ENCODE data around the gene PGM1. TPM values are rescaled to one million over a fixed set of nuclear protein-coding genes. Genes with fewer than 3 reads are reported as not detected.

PGM1 gene
- total RNA-seq, 1 experiment from 2014 or later: 54.6 TPM

DNA sequence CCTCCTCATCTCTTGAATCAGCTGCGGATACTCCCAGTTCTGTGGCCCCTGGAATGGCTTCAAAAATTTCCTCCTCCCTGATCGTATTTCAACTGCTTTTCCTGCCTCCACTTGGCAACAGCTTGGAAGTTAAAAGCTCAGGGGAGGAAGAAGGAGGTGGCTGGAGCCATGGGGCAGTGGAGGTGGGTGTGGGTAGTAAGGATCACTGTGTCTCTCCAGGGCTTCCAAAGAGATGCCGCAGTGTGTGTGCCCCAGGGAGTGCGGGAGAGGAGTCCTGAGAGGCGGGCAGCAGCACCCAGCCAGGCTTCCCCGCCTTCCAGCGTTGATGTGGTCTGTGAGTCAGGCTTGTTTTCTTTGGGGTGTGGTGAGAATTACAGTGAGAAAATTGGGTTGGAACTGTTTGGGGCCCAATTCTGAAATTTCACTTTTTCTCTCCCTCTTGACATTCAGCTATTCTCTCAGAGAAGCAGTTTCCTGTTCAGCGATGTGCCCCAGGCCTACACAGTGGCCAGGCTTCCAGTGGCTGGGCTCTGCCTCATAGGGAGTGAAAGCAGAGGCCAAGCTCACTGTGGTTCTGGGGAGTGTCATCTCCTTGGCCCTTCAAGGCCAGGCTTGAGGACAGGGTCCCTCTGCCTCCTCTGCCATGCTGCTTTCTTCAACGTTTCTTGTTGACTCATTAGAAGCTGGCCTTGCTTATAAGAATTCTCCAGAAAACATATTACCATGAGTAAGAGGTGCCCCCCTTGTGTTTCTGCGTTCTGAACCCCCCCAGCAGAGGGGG, 69.0 kb downstream of the PGM1 start (continued):
- TF ChIP-seq, protein P1, sequence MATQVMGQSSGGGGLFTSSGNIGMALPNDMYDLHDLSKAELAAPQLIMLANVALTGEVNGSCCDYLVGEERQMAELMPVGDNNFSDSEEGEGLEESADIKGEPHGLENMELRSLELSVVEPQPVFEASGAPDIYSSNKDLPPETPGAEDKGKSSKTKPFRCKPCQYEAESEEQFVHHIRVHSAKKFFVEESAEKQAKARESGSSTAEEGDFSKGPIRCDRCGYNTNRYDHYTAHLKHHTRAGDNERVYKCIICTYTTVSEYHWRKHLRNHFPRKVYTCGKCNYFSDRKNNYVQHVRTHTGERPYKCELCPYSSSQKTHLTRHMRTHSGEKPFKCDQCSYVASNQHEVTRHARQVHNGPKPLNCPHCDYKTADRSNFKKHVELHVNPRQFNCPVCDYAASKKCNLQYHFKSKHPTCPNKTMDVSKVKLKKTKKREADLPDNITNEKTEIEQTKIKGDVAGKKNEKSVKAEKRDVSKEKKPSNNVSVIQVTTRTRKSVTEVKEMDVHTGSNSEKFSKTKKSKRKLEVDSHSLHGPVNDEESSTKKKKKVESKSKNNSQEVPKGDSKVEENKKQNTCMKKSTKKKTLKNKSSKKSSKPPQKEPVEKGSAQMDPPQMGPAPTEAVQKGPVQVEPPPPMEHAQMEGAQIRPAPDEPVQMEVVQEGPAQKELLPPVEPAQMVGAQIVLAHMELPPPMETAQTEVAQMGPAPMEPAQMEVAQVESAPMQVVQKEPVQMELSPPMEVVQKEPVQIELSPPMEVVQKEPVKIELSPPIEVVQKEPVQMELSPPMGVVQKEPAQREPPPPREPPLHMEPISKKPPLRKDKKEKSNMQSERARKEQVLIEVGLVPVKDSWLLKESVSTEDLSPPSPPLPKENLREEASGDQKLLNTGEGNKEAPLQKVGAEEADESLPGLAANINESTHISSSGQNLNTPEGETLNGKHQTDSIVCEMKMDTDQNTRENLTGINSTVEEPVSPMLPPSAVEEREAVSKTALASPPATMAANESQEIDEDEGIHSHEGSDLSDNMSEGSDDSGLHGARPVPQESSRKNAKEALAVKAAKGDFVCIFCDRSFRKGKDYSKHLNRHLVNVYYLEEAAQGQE (IDR thresholded peaks at IDR 0.05; ENCODE audit: low read depth): no peak
- TF ChIP-seq RAD21 (IDR thresholded peaks at IDR 0.05; ENCODE audit: low read depth) (peak; percentile 31; the same call in 1 of the 2 replicates), CEBPB (IDR thresholded peaks at IDR 0.05; ENCODE audit: low read depth) (peak; percentile 37; the same call in 1 of the 2 replicates), SP1 (IDR thresholded peaks at IDR 0.05; ENCODE audit: low read depth) (peak; percentile 91)
- TF ChIP-seq, protein P2, sequence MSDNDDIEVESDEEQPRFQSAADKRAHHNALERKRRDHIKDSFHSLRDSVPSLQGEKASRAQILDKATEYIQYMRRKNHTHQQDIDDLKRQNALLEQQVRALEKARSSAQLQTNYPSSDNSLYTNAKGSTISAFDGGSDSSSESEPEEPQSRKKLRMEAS (IDR thresholded peaks at IDR 0.05): peak; percentile 68

DNA sequence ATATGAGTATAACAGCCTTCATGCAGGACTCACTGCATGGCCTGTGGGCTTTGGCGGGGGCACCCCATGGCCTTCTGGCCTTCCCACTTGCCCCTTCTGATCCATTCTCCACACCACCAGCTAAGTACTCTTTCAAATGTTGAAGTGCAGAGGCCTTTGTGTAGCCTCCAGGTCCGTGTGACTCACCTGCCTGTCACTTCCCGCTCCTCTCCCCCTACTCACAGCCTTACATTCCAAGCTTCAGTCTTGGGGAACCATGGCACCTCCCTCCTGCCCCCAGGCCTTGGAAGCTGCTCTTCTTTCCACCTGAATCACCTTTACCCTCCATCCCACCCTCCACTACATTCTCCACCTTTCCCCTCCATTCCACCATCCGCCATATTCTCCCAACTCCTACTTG, 69.6 kb downstream of the PGM1 start:
- Histone ChIP-seq H3K4me2 (ENCODE audit: low read length) (peak overlapping the region; percentile 68), H3K27ac (ENCODE audit: low read depth, low read length) (peak overlapping the region; percentile 91), H3K4me3 (replicated peaks in 1 of 2; ENCODE audit: low read depth in 1 of 2, low read length in 2 of 2) (peak overlapping the region in 1 of 2 experiments; percentile 41; a peak in 3 of 4 replicates), H2AFZ (ENCODE audit: low read depth, low read length, poor library complexity, severe bottlenecking) (peak overlapping the region; percentile 33), H3K9ac (ENCODE audit: low read length) (peak overlapping the region; percentile 61), H3K9me2 (ENCODE audit: insufficient read depth) (no peaks in the 10 kb centered on the region), H4K20me1 (ENCODE audit: insufficient read depth) (no peaks in the 10 kb centered on the region), H3K27me3 (ENCODE audit: insufficient read depth, low read length) (no peaks in the 10 kb centered on the region), H3K79me2 (ENCODE audit: insufficient read depth, low read length) (no peaks in the 10 kb centered on the region), H3K36me3 (ENCODE audit: control insufficient read depth in 1 of 2, insufficient read depth in 2 of 2, low read length in 2 of 2) (peaks cover 0 to 9% of the 10 kb centered on the region in 2 experiments; a peak in 1 of 4 replicates), H3K4me1 (ENCODE audit: control insufficient read depth in 1 of 2, insufficient read depth in 2 of 2, low read length in 2 of 2) (peaks cover 34 to 58% of the 10 kb centered on the region in 2 experiments), H3K9me3 (ENCODE audit: control insufficient read depth in 1 of 2, insufficient read depth in 1 of 2, low read depth in 1 of 2, low read length in 2 of 2) (peaks cover 0 to 15% of the 10 kb centered on the region in 2 experiments; a peak in 1 of 4 replicates)
- POLR2A ChIA-PET: interaction anchor here (1.2 to 2.1 kb wide), 5 partner anchors 8 to 46 kb away, joined by 3 to 12 read pairs (median 6); no protein-coding TSS in a partner anchor
- CTCF ChIA-PET: interaction anchor here (0.8 to 5.3 kb wide), 4 partner anchors 11 to 584 kb away, joined by 4 to 33 read pairs (median 11); no protein-coding TSS in a partner anchor
- BruUV-seq (replicated peaks): no TSS peak
- ATAC-seq (peak; percentile 73), DNase-seq (ENCODE audit: low read depth, low spot score) (peak; percentile 85)
- intact Hi-C loops (cut with micrococcal nuclease): no loop called here
- RAD21 ChIA-PET (ENCODE audit: low non-redundant PET in 1 of 2, low total read pairs in 2 of 2, uncharacterized antibody in 2 of 2, unreplicated experiment in 2 of 2): interaction anchor here (0.6 to 2.2 kb wide), 4 partner anchors 12 to 581 kb away, joined by 3 to 8 read pairs (median 4); no protein-coding TSS in a partner anchor
- TF ChIP-seq, protein P1 (IDR thresholded peaks at IDR 0.05; ENCODE audit: low read depth): no peak
- TF ChIP-seq EZH2 (IDR thresholded peaks at IDR 0.05) (no peak), ZNF274 (IDR thresholded peaks at IDR 0.05; ENCODE audit: low read depth, low read length) (no peak), POLR2AphosphoS5 (IDR thresholded peaks at IDR 0.05; ENCODE audit: low read depth, low read length) (peak; percentile 57), JUND (IDR thresholded peaks at IDR 0.05) (peak; percentile 95), ZFX (IDR thresholded peaks at IDR 0.05) (peak; percentile 42; the same call in 1 of the 2 replicates), SP1 (IDR thresholded peaks at IDR 0.05; ENCODE audit: low read depth) (peak; percentile 93), CBX3 (IDR thresholded peaks at IDR 0.05; ENCODE audit: low read depth) (peak; percentile 76), FOSL1 (IDR thresholded peaks at IDR 0.05; ENCODE audit: low read depth) (peak; percentile 98), SIN3A (IDR thresholded peaks at IDR 0.05; ENCODE audit: low read depth) (no peak)
- TF ChIP-seq, protein P3, sequence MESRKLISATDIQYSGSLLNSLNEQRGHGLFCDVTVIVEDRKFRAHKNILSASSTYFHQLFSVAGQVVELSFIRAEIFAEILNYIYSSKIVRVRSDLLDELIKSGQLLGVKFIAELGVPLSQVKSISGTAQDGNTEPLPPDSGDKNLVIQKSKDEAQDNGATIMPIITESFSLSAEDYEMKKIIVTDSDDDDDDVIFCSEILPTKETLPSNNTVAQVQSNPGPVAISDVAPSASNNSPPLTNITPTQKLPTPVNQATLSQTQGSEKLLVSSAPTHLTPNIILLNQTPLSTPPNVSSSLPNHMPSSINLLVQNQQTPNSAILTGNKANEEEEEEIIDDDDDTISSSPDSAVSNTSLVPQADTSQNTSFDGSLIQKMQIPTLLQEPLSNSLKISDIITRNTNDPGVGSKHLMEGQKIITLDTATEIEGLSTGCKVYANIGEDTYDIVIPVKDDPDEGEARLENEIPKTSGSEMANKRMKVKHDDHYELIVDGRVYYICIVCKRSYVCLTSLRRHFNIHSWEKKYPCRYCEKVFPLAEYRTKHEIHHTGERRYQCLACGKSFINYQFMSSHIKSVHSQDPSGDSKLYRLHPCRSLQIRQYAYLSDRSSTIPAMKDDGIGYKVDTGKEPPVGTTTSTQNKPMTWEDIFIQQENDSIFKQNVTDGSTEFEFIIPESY (IDR thresholded peaks at IDR 0.05; ENCODE audit: extremely low read depth, insufficient replicate concordance, low read length): peak; percentile 59

Data from HCT116 (cell line).